GM12878 (cell line): ENCODE results near the gene MPIG6B. TPM values are rescaled to one million over a fixed set of nuclear protein-coding genes. Genes with fewer than 3 reads are reported as not detected.

Experiments used
- JUNB ChIP-seq: IDR thresholded peaks from 2 replicates; pipeline ENCODE4 v1.6.1; 2016; ENCODE audit warnings: antibody characterized with exemption, mild to moderate bottlenecking
- RCOR1 ChIP-seq: conservative IDR thresholded peaks from 2 replicates; pipeline ENCODE4 v1.6.1; 2012; ENCODE audit warnings: low read depth, low read length, improper control_type of control experiment
- RELA ChIP-seq: fragments of 450-650 bp; IDR thresholded peaks from 2 replicates; pipeline ENCODE4 v1.8.0; 2014; ENCODE audit warnings: borderline replicate concordance; ENCODE audit not compliant: partially characterized antibody
- SMC3 ChIP-seq: IDR thresholded peaks from 2 replicates; pipeline ENCODE4 v1.6.1; 2011; ENCODE audit warnings: low read length, improper control_type of control experiment, borderline replicate concordance
- TBL1XR1 ChIP-seq: IDR thresholded peaks from 2 replicates; pipeline ENCODE4 v1.6.1; 2012; ENCODE audit warnings: low read depth, low read length, improper control_type of control experiment
- polyA plus RNA-seq, 11 experiments: library from polyadenylated mRNA; depleted of rRNA in 4 of 11; unstranded in 6 of 11; stranded (reverse) in 5 of 11; fragments of >200 nt; fragmentation: Nextera tagmentation in 4 of 11; fragmentation: Illumina TruSeq in 1 of 11; extraction: Ambion mirVana in 4 of 11; extraction: Trizol in 1 of 11; gene quantifications; 1 replicate in 1 of 11; 2 replicates in 10 of 11; pipeline versions ENCODE4 v1.2.1 to v1.2.3, GENCODE V29; 2011 to 2016; ENCODE audit warnings: inconsistent platforms in 2 of 11, missing spikeins in 2 of 11, low read depth in 1 of 11
- total RNA-seq, 4 experiments: library from RNA; depleted of rRNA in 3 of 4; stranded (reverse); fragments of >200 nt in 3 of 4; fragmentation: Illumina TruSeq in 1 of 4; extraction: Trizol in 1 of 4; gene quantifications; 2 replicates each; pipeline versions ENCODE4 v1.2.1 to v1.2.3, GENCODE V29; 2013 to 2021
- TF ChIP-seq, protein P1 (sequence below): IDR thresholded peaks from 2 replicates; pipeline ENCODE4 v1.6.1; 2012; ENCODE audit warnings: mild to moderate bottlenecking, low read depth, low read length
- TF ChIP-seq, protein P2 (sequence below): fragments of 450-650 bp; IDR thresholded peaks from 2 replicates; pipeline ENCODE4 v1.6.1; 2018; ENCODE audit warnings: borderline replicate concordance, mild to moderate bottlenecking; ENCODE audit not compliant: partially characterized antibody

The MPIG6B gene
- total and polyA plus RNA-seq, 10 of the 15 experiments (the other 5 are each of a cell fraction or from before 2014, with no cell fraction given): not detected

- TF ChIP-seq, protein P1, sequence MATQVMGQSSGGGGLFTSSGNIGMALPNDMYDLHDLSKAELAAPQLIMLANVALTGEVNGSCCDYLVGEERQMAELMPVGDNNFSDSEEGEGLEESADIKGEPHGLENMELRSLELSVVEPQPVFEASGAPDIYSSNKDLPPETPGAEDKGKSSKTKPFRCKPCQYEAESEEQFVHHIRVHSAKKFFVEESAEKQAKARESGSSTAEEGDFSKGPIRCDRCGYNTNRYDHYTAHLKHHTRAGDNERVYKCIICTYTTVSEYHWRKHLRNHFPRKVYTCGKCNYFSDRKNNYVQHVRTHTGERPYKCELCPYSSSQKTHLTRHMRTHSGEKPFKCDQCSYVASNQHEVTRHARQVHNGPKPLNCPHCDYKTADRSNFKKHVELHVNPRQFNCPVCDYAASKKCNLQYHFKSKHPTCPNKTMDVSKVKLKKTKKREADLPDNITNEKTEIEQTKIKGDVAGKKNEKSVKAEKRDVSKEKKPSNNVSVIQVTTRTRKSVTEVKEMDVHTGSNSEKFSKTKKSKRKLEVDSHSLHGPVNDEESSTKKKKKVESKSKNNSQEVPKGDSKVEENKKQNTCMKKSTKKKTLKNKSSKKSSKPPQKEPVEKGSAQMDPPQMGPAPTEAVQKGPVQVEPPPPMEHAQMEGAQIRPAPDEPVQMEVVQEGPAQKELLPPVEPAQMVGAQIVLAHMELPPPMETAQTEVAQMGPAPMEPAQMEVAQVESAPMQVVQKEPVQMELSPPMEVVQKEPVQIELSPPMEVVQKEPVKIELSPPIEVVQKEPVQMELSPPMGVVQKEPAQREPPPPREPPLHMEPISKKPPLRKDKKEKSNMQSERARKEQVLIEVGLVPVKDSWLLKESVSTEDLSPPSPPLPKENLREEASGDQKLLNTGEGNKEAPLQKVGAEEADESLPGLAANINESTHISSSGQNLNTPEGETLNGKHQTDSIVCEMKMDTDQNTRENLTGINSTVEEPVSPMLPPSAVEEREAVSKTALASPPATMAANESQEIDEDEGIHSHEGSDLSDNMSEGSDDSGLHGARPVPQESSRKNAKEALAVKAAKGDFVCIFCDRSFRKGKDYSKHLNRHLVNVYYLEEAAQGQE: no peak
- TF ChIP-seq RELA: no peak
- no peak for TF ChIP-seq JUNB
- TF ChIP-seq RCOR1: no peak
- 0 out of 2 replicates have a peak, but pooled peaks have one; percentile 11 for TF ChIP-seq SMC3
- TF ChIP-seq, protein P2, sequence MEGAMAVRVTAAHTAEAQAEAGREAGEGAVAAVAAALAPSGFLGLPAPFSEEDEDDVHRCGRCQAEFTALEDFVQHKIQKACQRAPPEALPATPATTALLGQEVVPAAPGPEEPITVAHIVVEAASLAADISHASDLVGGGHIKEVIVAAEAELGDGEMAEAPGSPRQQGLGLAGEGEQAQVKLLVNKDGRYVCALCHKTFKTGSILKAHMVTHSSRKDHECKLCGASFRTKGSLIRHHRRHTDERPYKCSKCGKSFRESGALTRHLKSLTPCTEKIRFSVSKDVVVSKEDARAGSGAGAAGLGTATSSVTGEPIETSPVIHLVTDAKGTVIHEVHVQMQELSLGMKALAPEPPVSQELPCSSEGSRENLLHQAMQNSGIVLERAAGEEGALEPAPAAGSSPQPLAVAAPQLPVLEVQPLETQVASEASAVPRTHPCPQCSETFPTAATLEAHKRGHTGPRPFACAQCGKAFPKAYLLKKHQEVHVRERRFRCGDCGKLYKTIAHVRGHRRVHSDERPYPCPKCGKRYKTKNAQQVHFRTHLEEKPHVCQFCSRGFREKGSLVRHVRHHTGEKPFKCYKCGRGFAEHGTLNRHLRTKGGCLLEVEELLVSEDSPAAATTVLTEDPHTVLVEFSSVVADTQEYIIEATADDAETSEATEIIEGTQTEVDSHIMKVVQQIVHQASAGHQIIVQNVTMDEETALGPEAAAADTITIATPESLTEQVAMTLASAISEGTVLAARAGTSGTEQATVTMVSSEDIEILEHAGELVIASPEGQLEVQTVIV: no peak
- no peak; the same call in 1 of the 2 replicates for TF ChIP-seq TBL1XR1
These were observed 15.1 kb downstream of the MPIG6B start (continued) for GRCh38 chr6:31737991-31738979.
